Fibroblast of skin of right quadriceps (primary cell): ENCODE measurements around the gene SPTLC1.
"Not testable (repeated sequence)": the region's sequence is repeated elsewhere in the genome, so short reads cannot be mapped to it uniquely, and the experiment has no call there.

Experiments used
- DNase-seq: peaks from one replicate; pipeline ENCODE4 v3.0.0-alpha.2; 2013

Gene SPTLC1

GRCh38 chr9:92115071-92115858, at the start of gene SPTLC1:
SPTLC1 (minus strand) TSS chr9:92115413; CDS start chr9:92115370, 43 bp downstream.
- DNase-seq: peak; percentile 91

- no peak for DNase-seq
These were observed 49.8 kb upstream of the SPTLC1 start for GRCh38 chr9:92164975-92165374.

GRCh38 chr9:92164490-92164889, 49.3 kb upstream of the SPTLC1 start:
- no peak for DNase-seq

- DNase-seq: no peak
These were observed 48.1 kb upstream of the SPTLC1 start for GRCh38 chr9:92163276-92163675.

GRCh38 chr9:92160786-92161185, 45.6 kb upstream of the SPTLC1 start:
- DNase-seq: no peak

DNA sequence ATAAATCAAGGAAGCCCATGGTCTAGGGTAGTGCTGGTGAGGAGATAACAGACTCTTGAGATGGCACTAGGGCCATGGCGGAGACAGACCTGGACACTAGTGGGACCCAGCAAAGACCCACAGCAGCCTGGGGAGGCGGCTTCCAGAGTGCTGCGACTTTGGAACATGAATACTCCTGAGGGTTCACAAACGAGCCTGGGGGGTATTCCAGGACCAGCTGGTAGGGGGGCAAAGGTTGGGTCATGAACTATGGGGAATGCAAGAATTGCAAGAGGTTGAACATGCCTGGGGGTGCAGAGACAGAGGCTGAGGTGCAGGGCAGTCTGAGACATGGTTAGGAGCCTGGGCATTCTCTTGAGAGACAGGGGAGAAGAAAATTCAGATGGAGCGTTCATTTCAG, 43.8 kb upstream of the SPTLC1 start:
- DNase-seq: no peak

GRCh38 chr9:92158097-92158601, 42.9 kb upstream of the SPTLC1 start:
- no peak for DNase-seq

- DNase-seq: not testable (repeated sequence)
These were observed 40.5 kb upstream of the SPTLC1 start for GRCh38 chr9:92155736-92156135.

- DNase-seq: no peak
These were observed 40.0 kb upstream of the SPTLC1 start for GRCh38 chr9:92155221-92155620.

DNA sequence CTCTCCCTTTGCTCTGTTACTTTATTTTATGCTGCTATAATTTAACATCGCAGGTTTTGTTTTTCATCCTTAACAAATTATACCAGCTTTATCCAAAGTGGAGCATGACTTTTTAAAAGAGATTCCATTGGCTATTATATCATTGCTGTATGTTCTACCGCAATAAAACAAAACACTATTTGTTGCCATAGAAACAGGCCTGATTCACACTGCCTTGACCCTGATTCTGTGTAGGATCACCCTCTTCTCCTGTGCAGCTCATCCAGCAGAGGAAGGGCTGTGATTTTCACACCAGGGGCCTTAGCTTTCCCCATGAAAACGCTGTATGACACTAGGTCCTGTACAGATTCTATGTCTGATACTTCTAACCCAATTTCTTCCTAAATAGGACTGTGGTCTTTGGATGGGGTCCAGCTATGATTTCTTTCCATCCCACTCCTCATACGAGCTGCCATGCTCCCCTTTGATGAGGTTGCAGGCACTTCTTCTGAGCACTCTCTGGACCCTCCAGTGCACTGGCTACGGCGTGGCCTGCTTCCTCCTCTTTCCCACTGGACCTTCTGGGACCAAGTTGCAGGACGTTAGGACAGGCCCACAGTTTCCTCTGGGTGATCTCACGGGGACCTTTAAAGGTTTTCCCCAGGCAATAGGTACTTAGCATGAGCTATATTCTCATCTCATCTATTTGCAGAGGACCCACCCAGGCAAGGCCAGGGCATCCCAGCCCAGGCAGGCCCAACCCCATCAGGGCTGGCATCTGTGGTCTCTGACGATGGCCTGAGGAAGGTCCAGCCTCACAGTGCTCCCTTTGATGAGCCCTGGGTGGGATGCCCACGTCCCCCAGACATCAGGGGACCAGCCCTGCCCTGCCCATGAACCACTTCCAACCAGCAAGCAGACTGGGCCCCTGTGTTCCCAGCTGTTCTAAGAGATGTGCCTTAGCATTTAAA, 38.5 kb upstream of the SPTLC1 start:
- DNase-seq: peak; percentile 84

DNA sequence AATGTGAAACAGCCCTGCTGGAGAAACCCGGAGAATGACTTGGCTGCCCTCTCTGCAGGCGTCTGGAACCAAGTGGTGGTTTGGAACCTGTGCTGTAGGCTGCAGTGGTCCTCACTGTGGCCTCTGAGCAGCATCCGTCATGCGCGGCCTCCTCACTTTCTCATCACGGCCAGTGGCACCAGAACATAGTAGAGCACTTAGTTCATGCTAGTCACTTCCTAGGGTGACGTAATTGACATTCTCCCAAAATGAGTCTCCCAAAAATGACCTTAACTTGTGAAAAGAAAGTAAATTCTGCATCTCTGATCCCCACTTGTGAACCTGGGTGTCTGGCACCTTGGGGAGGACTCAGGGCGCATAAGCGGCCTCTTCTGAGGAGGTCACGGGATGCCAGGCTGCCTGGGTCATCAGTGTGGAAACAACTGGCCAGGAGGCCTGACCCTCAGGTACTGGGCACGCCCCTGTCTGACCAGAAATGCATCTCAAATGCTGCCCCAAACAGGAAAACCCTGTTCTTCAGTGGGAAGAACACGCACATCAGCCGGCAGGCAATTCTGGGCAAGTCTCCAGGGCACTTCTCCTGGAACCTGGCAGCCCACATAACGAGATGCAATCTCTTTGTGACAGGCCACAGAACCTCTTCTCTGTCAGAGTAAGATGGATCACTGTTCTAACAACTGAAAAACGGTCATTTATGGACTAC, 36.6 kb upstream of the SPTLC1 start:
- peak; percentile 74 for DNase-seq

DNA sequence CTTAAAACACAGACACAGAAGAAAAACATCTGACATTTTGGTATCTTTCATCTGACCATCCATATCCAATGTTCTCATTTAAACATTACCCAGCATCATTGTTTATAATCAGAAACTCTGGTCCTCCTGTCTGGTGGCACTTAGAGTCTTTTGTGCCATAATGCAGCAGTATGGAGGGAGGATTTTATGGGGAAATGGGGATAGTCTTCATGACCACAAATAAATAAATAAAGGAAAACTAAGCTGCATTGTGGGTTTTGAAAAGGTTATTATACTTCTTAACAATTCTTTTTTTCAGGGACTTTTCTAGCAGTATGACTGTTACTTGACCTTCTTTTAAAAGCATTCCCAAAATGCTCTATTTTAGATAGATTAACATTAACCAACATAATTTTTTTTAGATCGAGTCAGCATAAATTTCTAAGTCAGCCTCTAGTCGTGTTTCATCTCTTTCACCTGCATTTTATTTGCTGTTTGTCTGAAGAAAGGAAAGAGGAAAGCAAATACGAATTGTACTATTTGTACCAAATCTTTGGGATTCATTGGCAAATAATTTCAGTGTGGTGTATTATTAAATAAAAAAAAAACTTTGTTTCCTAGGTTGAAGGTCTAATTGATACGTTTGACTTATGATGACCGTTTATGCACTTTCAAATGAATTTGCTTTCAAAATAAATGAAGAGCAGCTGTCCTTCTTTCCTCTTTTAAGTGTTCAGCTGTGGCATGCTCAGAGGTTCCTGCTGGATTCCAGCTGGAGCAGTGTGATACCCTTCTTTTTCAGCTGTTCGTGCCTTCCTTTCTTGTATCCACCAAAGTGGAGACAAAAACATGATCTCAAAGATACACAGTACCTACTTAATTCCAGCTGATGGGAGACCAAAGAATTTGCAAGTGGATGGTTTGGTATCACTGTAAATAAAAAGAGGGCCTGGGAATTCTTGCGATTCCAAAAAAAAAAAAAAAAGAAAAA, 35.6 kb upstream of the SPTLC1 start:
- DNase-seq: not testable (repeated sequence)

DNA sequence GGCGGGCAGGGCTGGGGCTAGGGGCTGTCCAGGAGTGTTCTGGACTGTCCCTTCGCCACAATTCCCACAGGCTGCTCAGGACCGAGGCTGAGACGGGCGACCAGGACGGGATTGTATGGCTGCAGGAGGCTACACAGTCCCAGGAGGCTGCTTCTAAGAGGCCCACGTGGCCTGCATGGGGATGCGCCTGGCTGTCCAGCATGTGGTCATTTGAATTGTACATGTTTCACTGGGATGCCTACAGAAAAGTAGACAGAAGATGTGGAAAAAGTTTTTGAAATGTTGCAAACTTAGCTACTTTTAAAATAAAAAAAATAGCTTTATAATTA, 32.6 kb upstream of the SPTLC1 start:
- no peak for DNase-seq

- DNase-seq: peak; percentile 79
These were observed 32.0 kb upstream of the SPTLC1 start for GRCh38 chr9:92147030-92147851.

DNA sequence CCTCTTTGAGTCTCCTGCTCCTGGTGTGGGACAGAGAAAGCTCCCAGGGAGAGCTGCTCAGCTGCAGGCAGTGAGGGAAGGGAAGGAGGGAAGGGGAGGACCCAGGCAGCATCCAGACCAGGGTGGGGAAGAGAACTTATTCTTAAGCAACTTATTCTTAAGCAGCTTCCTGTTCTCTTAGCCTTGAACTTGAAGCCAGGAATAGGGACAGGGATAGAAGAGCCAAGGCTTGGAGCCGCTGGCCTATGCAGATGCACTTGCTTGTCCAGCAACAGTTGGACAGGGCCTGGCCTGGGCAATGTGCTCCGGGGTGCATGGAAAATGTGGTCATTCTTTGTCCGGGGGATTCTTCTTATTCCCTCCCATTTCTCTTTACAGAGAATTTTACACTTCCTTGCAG, 31.4 kb upstream of the SPTLC1 start:
- DNase-seq: peak; percentile 7

GRCh38 chr9:92145784-92146183, 30.6 kb upstream of the SPTLC1 start:
- DNase-seq: not testable (repeated sequence)

DNA sequence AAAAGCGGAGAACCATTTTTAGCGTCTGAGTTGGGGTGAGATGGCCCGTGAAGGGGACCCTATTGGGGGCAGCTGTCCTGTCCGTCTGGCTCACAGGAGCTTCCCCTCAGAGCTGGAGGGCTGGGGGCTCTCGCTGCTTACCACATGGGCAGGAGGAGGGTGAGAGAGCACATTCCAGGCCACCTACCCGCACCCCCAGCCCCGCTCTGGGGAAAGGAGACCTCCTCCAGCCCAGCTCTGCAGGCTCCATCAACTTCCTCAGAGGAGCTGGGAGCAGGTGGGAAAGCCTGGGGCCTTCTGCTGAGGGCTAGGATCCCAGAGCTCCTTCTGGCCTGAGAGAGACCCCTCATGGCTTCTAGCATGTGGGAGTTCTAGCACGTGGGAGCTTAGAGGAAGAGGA, 27.1 kb upstream of the SPTLC1 start:
- DNase-seq: no peak

DNA sequence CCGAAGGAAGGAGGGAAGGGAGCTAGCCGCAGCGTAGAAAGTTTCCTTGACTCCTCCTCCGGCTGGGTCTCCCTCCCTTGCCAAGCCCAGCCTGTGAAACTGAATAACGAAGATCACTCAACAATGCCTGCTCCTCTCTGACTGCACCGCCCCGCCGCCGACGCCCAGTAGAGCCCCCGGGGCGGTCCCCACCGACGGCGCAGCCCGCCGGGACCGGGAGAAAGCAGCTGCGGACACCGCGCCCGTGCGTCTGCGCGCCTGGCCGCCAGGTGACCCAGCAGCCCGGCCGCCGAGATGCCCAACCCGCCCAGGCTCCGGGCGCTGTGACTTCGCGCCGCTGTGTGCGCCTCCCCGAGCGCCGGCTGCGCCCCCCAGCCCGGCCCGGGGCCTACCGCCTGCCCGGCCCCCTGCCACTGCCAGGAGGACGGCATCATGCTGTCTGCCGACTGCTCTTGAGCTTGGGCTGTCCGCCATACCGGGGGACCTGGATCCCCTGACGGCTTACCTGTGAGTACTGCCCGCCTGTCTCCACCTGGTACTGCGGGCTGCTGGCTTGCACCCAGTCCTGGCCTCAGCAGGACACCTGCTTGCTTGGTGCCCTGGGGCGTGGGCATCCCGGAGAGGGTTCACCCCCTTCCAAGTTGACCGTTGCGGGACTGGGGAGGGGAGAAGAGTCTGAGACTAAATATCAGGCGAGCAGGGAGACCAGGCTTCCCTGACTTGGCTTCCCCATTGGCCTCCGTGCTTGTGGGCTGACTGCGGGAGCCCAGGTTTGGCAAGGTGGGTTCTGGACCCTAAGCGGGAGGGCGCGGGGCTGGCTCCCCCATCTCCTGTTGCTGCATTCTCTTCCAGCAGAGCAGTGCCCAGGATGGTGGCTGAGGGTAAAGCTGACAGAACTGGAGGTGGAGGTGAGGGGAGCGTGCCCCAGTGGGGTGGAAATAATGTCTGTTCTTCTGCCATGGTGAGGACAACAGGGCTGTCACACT, 26.2 kb upstream of the SPTLC1 start:
- peak; percentile 15 for DNase-seq

DNA sequence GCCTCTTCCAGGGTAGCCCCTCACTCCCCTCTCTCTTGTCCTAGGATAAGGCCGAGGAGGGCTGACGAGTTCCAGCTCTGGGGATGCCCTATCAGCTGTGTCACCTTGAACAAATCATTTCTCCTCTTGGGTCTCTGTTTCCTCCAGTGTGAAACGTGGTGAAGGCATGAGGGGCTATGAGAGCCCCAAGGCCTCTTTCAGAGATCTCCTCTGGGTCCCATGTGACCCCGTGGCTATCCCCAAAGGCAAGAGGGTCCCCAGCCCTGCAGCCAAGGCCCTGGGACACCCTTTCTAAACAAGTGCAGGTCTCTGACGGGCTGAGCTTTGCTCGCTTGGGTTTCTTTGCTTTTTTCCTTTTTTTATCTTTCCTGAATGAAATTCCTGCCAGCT, 25.5 kb upstream of the SPTLC1 start:
- DNase-seq: no peak
